Endothelial cell of umbilical vein (primary cell): Measurements from ENCODE around the gene C3.

Experiments used
- CTCF ChIP-seq, 2 donors: IDR thresholded peaks; 1 replicate in 1 of 2; 2 replicates in 1 of 2; pipeline ENCODE4 v1.5.1; 2011; ENCODE audit warnings: low read length in 2 of 2, mild to moderate bottlenecking in 2 of 2, moderate library complexity in 2 of 2, control low read depth in 1 of 2, inconsistent platforms in 1 of 2, low read depth in 1 of 2; ENCODE audit not compliant: insufficient read depth in 1 of 2; ENCODE audit errors: extremely low read depth in 1 of 2
- EZH2 ChIP-seq: IDR thresholded peaks from 2 replicates; pipeline ENCODE4 v1.6.1; 2012; ENCODE audit warnings: borderline replicate concordance, low read depth, mild to moderate bottlenecking, moderate library complexity, low read length, inconsistent platforms; ENCODE audit not compliant: severe bottlenecking
- FOS ChIP-seq: IDR thresholded peaks from 2 replicates; pipeline ENCODE4 v1.6.1; 2011; ENCODE audit warnings: mild to moderate bottlenecking, low read length, moderate library complexity, borderline replicate concordance; ENCODE audit not compliant: insufficient read depth
- JUN ChIP-seq: IDR thresholded peaks from 2 replicates; pipeline ENCODE4 v1.6.1; 2011; ENCODE audit warnings: borderline replicate concordance, low read depth; ENCODE audit not compliant: insufficient read length, insufficient read depth
- MYC ChIP-seq: IDR thresholded peaks from one replicate; pipeline ENCODE4 v1.6.1; 2011; ENCODE audit warnings: mild to moderate bottlenecking, low read depth, low read length
- POLR2A ChIP-seq: IDR thresholded peaks from 2 replicates; pipeline ENCODE4 v1.6.1; 2012; ENCODE audit warnings: low read depth, mild to moderate bottlenecking, control low read depth, low read length
- POLR2AphosphoS5 ChIP-seq: IDR thresholded peaks from 2 replicates; pipeline ENCODE4 v1.6.1; 2012; ENCODE audit warnings: low read depth, mild to moderate bottlenecking, control low read depth, low read length, moderate library complexity; ENCODE audit not compliant: insufficient read depth
- TF ChIP-seq, protein P1 (sequence below): IDR thresholded peaks from 2 replicates; pipeline ENCODE4 v1.6.1; 2011; ENCODE audit not compliant: insufficient read depth, insufficient read length

DNA sequence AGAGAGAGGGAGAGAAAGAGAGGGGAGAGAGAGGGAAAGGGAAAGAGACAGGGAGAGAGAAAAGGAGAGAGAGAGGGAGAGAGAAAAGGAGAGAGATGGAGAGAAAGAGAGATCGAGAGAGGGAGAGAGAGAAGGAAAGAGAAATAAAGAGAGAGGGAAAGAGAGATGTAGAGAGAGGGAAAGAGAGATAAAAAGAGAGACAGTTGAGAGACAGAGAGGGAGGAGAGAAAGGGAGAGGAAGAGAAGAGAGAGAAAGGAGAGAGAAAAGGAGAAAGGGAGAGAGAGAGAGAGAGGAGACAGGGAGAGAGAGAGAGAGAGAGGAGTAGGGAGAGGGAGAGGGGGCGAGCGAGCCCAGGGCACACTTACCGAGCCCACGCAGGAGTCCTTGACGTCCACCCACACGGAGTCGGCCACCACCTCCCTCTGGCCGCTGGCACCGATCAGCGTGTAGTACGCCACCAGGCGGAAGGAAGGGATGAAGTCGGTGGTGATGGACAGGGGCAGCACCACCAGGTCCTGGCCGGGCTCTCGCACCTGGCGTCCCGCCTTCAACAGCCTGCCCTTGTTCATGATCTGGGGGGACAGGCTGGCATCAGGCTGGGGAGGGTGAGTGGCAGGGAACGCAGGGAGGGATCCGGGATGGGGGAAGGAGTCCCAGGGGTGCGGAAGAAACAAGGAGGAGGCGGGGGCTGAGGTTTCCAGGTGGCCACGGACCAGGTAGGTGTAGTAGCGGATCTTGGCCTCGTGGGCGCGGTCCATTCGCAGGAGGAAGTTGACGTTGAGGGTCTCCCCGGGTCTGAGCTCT, 10.0 kb downstream of the C3 start:
- TF ChIP-seq MYC = no peak
- no peak for TF ChIP-seq POLR2A
- TF ChIP-seq CTCF (IDR thresholded peaks at IDR 0.05; ENCODE audit: extremely low read depth in 1 of 2, insufficient read depth in 1 of 2, low read depth in 1 of 2, low read length in 2 of 2) = no peak
- TF ChIP-seq POLR2AphosphoS5 = no peak
- no peak for TF ChIP-seq JUN
- TF ChIP-seq FOS = no peak
- TF ChIP-seq EZH2 = peak; percentile 23
- TF ChIP-seq, protein P1, sequence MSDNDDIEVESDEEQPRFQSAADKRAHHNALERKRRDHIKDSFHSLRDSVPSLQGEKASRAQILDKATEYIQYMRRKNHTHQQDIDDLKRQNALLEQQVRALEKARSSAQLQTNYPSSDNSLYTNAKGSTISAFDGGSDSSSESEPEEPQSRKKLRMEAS = no peak
